ENCODE measurements around the gene TXNDC5.

DNA sequence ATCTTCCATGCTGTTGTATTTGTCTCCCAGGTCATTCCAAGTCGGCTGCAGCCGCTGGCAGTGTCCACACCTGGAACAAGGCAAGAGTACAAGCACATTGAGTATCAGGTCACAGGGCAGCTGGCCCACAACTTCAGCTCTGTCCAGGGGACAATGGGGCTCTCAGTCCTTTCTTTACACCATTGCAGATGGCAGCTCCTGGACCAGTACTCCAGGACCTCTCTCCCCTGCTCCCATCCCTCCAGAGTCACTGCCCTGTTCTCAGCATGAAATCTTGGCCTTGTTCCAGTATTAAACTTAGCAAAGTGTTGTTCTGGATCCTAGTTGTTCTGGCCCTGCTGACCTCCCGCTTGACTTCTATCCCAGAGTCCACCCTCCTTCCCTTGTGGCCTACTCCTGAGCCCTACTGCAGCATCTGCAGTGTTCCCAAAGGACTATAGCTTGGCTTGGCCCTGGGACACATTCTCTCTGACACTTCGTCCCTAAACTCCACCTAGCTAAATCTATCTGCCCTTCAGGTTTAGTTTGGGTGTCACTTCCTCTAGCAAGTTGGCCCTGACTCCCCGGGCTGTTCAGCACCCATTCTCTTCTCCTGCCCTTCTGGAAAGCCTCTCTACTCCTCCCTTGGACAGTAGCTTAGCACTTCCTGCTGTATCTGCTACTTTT is 5.8 kb downstream of the TXNDC5 start:
- TF ChIP-seq, protein P1, sequence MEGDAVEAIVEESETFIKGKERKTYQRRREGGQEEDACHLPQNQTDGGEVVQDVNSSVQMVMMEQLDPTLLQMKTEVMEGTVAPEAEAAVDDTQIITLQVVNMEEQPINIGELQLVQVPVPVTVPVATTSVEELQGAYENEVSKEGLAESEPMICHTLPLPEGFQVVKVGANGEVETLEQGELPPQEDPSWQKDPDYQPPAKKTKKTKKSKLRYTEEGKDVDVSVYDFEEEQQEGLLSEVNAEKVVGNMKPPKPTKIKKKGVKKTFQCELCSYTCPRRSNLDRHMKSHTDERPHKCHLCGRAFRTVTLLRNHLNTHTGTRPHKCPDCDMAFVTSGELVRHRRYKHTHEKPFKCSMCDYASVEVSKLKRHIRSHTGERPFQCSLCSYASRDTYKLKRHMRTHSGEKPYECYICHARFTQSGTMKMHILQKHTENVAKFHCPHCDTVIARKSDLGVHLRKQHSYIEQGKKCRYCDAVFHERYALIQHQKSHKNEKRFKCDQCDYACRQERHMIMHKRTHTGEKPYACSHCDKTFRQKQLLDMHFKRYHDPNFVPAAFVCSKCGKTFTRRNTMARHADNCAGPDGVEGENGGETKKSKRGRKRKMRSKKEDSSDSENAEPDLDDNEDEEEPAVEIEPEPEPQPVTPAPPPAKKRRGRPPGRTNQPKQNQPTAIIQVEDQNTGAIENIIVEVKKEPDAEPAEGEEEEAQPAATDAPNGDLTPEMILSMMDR (IDR thresholded peaks at IDR 0.05 in 2 of 3, conservative IDR thresholded peaks at IDR 0.05 in 1 of 3; ENCODE audit: borderline replicate concordance in 1 of 3, insufficient read depth in 1 of 3, low read depth in 2 of 3, low read length in 2 of 3), result no peak
- TF ChIP-seq POLR2A (IDR thresholded peaks at IDR 0.05; ENCODE audit: borderline replicate concordance, extremely low read depth, insufficient read depth, insufficient read length), result no peak
- no peak for TF ChIP-seq EZH2 (IDR thresholded peaks at IDR 0.05)
- TF ChIP-seq TCF7L2 (IDR thresholded peaks at IDR 0.05; ENCODE audit: borderline replicate concordance, extremely low read depth, insufficient read depth, insufficient read length), result no peak
- TF ChIP-seq, protein P2, sequence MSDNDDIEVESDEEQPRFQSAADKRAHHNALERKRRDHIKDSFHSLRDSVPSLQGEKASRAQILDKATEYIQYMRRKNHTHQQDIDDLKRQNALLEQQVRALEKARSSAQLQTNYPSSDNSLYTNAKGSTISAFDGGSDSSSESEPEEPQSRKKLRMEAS (IDR thresholded peaks at IDR 0.05), result no peak
- TF ChIP-seq POLR2AphosphoS5 (IDR thresholded peaks at IDR 0.05; ENCODE audit: low read depth, low read length), result no peak
- no peak for TF ChIP-seq ZNF274 (IDR thresholded peaks at IDR 0.05; ENCODE audit: low read depth, low read length)
- TF ChIP-seq ZFX (IDR thresholded peaks at IDR 0.05), result no peak
- no peak for TF ChIP-seq EGR1 (IDR thresholded peaks at IDR 0.05; ENCODE audit: low read depth)
- TF ChIP-seq YY1 (IDR thresholded peaks at IDR 0.05; ENCODE audit: extremely low read depth, insufficient replicate concordance, low read depth, low read length), result no peak
